OCI-LY7 (cell line): ENCODE results near the gene PRKN.

Source experiments
- CTCF ChIP-seq: fragments of 200-600 bp; sonication (generic); conservative IDR thresholded peaks from 2 replicates; pipeline ENCODE4 v1.5.1; 2014; ENCODE audit warnings: mild to moderate bottlenecking, antibody characterized with exemption, low read length, moderate library complexity, mixed read lengths
- EZH2phosphoT487 ChIP-seq: fragments of 200-600 bp; sonication (generic); IDR thresholded peaks from 2 replicates; pipeline ENCODE4 v1.6.1; 2018; ENCODE audit warnings: low read depth, borderline replicate concordance, mild to moderate bottlenecking, mixed run types, antibody characterized with exemption, low read length, moderate library complexity, mixed read lengths

GRCh38 chr6:161959072-161959471 is 768.5 kb downstream of the PRKN start:
- no peak for TF ChIP-seq CTCF
- no peak for TF ChIP-seq EZH2phosphoT487
